D721Med (cell line): Measurements from ENCODE around the gene PADI2.

Experiments
- DNase-seq: peaks from one replicate; pipeline ENCODE4 v3.0.0; 2011; ENCODE audit warnings: low spot score; ENCODE audit not compliant: insufficient read length
- FAIRE-seq: peaks from 2 replicates; lab custom pipeline; 2011; peaks lifted over from hg19 to GRCh38; lab: Jason Lieb, UNC
- TF ChIP-seq, protein P1 (sequence below): IDR thresholded peaks from 2 replicates; pipeline ENCODE4 v1.5.1; 2012; ENCODE audit warnings: mild to moderate bottlenecking, control low read depth; ENCODE audit not compliant: insufficient read depth; ENCODE audit errors: missing control alignments

The PADI2 gene

DNA sequence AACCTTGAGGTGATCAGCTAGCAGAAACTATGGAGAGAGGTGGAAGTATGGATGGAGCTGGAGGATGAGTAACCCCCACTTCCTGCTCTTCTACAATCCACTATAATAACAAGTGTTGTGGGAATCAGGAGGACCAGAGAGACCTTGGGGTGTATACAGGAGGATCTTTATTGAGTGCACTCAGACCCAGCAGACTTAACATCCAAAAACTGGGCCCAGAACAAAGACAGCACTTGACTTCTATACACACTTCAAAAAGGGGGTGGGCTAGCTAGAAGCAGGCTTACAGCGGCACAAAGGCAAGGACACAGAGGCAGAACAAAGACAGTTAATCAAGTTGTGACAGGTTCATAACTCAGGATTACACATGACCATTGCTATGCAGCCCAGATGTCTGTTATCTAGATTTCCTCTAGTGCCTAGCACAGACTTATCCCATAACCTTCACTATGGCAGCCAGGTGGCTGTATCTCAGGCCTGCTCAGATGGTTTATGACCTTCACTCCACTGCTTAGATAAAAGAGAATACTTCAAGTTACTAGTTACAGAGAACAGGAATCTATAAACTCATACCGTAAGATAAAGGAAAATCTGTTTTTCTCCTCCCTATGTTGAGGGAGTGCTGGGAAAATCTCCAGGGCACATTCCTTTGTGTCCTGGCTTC is 36.1 kb upstream of the PADI2 start:
- TF ChIP-seq, protein P1, sequence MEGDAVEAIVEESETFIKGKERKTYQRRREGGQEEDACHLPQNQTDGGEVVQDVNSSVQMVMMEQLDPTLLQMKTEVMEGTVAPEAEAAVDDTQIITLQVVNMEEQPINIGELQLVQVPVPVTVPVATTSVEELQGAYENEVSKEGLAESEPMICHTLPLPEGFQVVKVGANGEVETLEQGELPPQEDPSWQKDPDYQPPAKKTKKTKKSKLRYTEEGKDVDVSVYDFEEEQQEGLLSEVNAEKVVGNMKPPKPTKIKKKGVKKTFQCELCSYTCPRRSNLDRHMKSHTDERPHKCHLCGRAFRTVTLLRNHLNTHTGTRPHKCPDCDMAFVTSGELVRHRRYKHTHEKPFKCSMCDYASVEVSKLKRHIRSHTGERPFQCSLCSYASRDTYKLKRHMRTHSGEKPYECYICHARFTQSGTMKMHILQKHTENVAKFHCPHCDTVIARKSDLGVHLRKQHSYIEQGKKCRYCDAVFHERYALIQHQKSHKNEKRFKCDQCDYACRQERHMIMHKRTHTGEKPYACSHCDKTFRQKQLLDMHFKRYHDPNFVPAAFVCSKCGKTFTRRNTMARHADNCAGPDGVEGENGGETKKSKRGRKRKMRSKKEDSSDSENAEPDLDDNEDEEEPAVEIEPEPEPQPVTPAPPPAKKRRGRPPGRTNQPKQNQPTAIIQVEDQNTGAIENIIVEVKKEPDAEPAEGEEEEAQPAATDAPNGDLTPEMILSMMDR: no peak
- FAIRE-seq: no peak
- no peak for DNase-seq

DNA sequence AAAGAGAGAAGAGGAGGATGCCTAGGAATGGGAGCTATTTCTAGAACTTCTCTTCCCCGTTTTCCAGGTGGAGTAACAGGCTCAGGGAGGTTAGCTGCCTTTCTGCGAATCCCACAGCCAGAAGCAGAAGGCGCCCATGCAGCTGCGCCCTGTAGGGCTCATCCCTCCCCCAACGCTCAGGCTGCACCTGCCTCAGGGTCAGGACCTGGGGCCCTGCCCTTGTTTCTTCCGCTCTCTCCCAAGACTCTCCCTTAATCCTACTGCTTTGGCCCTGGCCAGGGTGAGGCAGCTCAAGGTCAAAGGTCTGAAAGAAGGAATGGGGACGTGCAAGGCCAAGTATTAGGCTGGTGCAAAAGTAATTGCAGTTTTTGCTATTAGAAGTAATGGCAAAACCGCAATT is 30.5 kb upstream of the PADI2 start:
- TF ChIP-seq, protein P1: no peak
- no peak for DNase-seq
- no peak for FAIRE-seq

DNA sequence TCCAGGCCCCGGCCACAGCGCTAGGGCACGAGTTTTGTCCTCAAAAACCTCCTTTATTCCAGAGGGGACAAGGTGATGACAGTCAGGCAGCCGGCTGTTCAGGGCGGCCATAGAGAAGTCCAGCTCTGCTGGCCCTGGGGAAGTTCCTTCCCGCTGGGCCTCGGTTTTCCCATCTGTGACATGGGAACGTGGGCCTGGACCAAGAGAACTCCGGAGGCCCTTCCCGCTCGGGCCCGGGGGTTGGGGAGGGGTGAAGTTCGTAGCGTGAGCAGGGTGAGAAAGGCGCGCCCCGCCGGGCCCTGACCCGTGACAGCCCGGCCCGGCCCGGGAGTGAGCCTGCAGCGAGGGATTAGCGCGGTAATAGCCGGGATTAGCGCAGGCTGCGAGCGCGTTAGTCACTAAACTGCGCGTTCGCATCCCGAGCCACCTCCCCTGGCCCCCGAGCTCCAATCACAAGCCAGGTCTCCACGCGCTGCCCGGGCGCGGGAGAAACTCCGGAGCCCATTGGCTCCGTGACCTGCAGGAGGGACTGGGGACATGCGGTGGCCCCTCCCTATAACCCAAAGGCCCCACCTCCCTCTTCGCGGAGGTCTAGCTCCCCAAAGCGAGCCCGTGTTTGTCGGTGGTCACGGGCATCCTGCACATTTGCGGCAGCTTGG is 29.8 kb upstream of the PADI2 start:
- DNase-seq (peak; percentile 47), FAIRE-seq (no peak)
- TF ChIP-seq, protein P1: no peak

DNA sequence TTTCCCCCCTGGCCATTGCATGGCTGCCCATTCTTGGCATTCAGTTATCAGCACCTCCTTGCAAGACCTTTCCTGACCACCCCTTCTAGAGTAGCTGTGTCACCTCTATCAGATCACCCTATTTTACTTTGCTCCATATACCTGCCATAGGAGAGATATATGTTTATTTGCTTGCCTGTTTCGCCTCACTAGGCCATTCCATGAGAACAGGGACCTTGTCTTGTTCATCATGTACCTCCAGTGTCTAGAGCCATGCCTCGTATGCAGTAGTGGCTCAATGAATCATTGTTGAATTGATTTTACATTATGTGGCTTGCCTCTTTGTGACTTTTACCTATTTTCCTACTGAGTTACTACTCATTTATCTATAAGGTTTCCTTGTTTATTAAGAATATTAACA is 26.4 kb upstream of the PADI2 start:
- FAIRE-seq: no peak
- no peak for DNase-seq
- TF ChIP-seq, protein P1: no peak

DNA sequence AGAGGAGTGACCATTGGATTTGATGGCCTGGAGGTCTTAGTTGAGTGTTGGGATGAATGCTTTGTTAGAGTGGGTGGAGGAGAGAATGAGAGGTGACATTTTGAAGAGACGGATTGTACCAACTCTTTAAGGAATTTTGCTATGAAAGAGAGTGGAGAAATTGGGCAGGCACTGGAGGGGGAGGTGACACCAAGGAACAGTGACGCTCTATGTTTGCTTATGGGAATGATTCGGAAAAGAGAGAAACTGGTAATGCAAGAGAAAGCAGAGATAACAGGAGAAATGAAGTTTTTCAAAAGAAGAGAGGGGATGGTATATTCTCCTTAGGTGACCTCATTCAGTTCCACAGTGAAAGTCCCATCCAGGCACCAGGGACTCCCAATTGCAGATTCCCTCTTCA is 24.5 kb upstream of the PADI2 start:
- TF ChIP-seq, protein P1: no peak
- no peak for DNase-seq
- FAIRE-seq: no peak

DNA sequence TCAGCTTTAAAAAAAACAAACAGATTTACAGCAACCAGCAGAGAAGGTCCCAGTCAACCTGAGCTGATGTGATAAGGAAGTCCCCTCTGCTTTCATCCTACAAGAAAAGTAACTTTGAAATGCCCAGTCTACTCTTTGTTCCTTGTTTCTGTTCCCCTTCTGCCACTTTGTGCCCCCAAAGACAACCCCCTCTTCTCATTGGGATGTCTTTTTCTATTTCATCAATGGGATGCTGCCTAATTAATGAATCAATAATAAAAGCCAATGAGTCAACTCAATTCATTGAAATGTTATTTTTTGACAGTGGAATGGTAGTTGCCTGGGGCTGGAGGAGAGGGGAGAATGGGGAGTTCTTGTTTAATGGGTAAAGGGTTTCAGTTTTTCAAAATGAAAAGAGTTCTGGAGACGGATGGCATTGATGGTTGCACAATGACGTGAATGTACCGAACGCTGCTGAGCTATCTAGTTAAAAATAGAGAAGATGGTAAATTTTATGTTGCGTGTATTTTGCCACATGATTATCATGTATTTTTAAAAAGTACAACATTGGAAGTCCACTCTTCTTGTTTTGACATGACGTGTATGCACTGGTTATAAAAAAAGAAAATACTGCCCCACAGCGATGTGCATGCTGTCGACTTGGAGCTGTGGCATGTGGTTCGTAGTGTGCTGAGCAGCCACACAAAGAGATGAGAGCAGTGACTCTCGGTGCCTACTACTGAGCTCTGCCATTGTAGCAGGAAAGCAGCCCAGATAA is 22.4 kb upstream of the PADI2 start:
- no peak for DNase-seq
- FAIRE-seq: no peak
- TF ChIP-seq, protein P1: no peak

DNA sequence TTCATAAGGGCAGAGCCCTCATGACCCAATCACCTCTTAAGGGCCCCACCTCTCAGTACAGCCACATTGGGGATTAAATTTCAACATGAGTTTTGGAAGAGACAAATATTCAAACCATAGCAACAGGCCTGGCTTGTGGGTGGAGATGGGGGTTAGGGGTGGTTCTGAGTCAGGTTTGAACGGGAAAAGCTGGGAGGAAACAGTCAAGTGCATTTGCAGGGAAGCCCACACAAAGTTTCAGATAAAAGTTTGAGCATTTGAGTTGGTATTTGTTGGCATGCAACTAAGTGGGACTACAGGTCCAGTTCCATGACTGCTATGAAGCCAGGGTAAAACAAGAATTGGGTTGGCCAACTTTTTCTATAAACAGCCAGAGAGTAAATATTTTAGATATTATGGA is 21.0 kb upstream of the PADI2 start:
- TF ChIP-seq, protein P1: no peak
- FAIRE-seq (no peak), DNase-seq (no peak)
